HG03469 (cell line): ENCODE results near the gene CLEC2L.

Source experiments
- ATAC-seq: cut with Tn5 transposase; IDR thresholded peaks from one replicate; pipeline ENCODE4 v1.9.1; 2021; ENCODE audit warnings: mild to moderate bottlenecking, moderate library complexity, moderate number of reproducible peaks; ENCODE audit not compliant: unreplicated experiment

The CLEC2L gene

DNA sequence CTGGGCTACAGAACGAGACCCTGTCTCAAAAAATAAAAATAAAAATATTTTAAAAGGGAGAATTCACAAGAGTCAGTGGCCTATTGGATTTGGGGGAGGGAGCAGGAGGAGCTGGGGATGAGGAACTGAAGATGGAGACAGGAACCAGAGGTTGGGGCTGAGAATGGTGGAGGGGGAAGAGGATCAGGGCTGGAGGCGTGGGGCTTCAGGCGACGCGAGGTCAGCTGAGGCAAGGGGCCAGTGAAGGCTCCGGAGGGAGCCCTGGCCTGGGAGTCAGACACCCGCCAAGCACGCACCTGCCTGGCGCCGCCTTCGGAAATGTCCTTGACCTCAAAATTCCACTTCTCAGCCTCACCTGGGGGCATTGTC lies 671 bp upstream of the CLEC2L start:
- no peak for ATAC-seq

DNA sequence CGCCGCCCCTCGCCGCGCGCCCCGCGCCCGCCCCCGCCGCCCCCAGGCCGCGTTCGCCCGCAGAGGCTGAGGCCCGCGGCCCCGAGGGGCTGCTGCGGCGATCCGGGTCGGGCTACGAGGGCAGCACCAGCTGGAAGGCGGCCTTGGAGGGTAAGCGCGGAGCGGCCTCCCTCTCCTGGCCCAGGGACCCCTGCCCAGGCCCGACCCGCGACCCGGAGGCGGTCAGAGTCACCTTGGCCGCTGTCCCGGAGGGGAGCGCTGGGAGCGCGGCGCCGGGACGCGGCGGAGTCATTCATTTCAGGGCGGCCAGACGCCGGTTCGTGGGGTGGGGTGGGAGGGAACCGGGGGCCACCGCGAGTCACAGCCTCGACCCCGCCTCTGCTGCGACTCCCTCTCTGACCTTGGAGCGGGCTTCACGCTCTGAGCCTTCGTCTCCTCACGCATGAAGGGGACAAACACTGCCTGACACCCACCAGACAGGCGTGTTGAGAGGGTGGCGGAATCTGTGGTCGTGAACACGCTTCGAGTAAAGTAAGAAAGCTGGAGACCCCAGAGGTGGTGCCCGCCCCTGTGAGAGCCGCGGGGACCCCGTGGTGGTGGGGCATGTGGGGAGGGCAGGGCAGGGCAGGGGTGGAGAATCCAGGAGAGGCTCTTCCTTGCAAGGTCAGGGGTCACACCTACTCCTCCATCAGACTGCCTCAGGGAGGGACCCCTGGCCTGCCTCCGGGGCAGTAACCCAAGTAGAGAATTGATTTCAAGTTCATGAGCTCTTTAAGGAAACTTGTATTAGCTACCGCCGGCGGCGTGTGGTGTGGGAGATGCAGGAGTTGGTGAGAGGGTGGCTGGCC lies 707 bp downstream of the CLEC2L start:
- ATAC-seq: no peak

DNA sequence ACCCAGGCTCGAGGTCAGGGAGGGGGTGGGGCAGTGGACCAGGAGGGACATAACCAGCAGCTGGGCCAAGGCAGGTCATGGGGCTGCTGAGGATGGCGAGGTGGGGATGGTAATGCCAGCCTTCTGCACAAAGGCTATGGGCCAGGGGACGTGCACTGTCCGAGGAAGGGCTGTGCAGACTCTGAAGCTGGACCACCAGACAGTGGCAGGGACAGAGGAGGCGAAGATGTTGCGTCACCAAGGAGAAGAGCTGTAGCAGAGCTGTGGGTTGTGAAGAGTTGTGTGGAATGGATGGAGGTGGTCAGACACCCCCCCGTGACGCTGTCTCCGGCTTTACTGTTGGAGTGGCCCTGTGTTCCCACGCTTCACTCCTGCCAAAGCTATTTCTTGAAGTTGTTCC lies 1.8 kb downstream of the CLEC2L start:
- no peak for ATAC-seq

DNA sequence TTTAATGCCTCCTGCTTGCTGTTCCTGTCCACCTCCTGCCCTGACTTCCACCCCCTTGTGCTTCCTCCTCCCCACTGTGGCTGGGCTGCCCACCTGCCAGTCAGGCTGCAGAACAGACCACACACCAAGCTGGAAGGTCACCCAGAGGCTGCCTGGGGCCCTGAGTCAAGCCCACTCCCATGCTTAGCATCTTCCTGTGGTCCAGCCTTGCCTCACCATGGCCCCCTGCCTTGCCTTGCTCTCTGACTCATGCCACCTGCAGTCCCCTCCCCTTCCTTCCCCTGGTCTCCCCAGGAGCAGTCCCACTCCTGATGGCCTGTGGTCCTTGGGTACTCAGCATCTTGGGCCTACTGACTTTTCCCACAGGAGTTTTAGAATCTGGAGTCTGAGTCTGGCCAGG lies 2.3 kb downstream of the CLEC2L start:
- ATAC-seq: no peak

DNA sequence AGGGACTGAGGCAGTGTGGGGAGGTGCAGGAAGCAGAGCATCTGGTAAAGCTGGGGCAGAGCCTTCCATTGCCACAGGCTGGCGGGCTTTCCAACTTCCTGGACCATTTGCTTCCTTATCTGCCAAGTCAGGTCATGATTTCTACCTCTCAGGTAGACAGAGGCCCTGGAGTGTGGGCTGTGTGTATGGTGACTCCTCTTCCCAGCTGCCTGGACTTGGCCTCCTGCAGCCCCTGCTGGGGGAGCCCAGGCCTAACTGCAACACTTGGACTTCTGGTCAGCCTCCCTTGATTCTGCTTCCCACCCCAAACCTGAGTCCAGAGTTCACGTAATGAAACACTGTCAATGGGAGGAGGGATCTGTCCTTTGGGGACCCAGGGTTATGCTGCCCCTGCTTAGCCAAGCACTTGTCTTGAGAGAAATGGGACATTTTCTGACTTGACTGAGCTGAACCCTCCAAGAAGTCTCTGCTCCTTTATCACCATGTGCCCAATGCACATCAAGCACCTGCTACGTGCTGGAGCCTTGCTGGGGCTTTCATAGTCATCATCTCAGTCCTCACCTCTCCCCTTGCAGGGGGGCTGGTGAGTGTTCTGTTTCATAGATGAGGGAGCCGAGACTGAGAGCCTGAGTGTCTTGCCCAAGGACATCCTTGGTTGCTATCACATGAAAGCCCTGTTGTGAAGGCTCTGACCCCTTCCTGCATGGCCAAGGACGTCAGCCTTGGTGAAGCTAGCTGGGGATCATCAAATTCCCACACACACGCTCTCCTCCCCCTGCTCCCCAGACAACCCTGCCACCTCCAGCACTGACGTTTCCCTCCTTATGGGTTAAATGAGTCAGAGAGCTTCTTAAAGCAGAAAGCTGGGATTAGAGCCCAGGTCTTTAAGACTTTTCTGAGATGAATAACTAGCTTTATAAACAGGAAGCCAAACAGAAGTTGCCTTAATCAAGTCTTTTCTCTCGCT lies 3.4 kb downstream of the CLEC2L start:
- no peak for ATAC-seq

DNA sequence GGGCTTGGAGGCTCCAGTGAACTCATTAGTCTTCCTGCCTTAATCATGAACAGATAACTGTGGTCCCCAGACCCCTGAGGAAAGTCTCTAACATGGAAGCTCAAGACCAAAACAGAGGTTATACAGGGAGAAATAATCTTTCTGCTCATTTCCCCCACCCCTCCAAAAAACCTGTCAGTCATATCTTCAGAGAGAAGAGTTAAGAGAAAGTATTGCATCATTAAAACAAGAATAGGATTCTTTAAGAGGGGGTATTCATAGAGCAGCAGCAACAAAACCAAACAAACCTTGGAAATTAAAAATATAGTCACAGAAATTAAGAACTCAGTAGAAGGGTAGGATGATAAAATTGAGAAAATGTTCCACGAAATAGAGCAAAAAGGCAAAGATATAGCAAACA lies 7.6 kb downstream of the CLEC2L start:
- ATAC-seq: no peak

DNA sequence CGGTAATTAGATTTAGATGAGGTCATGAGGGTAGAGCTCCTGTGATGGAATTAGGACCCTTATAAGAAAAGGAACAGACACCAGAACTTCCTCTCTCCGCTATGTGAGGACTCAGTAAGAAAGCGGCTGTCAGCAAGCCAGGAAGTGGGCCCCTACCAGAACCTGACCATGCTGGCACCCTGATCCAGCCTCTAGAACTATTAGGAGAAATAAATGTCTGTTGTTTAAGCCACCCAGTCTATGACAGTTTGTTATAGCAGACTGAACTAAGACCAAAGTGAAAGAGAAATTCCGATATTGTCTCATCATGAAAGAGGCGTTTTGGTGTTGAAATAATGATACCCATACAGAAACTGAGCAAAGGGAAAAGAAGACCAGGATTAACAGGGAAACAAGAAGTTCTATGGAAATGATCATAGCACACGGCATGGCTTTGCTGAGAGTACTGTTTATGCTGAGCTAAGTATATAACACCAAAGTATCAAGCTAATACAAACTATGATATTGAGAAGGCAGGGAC lies 9.2 kb downstream of the CLEC2L start:
- no peak for ATAC-seq

DNA sequence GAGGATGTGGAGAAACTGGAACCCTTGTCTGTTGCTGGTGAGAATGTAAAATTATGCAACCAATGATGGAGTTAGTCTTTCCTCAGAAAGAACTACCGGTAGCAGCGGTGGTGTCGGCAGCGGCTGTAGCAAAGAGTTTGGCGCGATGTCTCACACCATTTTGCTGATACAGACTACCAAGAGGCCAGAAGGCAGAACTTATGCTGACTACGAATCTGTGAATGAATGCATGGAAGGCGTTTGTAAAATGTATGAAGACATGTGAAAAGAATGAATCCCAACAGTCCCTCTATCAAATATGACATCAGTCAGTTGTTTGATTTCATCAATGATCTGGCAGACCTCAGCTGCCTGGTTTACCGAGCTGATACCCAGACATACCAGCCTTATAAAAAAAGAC lies 10.6 kb downstream of the CLEC2L start:
- no peak for ATAC-seq

DNA sequence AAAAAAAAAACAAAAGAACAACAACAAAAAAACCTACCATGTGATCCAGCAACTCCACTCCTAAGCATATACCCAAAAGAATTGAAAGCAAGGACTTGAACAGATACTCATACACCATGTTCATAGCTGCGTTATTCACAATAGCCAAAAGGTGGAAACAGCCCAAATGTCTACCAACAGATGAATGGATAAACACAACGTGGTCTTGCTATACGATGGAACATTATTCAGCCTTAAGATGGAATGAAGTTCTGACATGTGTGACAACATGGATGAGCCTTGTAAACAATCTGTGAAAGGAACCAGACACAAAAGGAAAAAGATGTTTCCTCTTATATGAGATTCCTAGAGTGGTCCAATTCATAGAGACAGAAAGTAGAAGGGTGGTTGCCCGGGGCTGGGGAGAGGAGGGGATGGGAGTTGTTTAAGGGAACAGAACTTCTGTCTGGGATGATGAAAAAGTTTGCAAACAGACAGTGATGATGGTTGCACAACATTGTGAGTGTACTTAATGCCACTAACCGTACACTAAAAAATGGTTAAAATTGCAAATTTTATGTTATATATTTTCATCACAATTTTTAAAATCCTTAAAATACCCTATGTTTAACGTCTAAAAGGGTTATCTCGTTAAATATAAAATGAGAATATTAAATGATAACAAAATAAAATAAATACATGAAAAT lies 11.6 kb downstream of the CLEC2L start:
- ATAC-seq: no peak

DNA sequence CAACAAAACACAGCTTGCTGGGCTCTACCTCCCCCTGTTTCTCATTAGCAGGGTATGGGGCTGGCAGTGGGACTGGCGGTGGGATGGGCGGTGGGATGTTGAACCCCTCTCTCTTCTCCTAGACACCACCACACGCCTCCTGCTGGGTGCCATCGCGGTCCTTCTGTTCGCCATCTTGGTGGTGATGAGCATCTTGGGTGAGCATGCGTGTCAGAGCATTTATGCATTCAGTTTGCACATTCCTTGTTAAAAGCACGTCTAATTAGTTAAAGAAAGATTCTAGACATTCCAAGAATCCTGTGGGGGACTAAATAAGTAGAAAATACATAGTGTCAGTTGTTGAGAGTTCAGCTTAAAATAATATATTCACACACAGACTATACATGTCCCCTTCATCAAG lies 12.7 kb downstream of the CLEC2L start:
- ATAC-seq: no peak

DNA sequence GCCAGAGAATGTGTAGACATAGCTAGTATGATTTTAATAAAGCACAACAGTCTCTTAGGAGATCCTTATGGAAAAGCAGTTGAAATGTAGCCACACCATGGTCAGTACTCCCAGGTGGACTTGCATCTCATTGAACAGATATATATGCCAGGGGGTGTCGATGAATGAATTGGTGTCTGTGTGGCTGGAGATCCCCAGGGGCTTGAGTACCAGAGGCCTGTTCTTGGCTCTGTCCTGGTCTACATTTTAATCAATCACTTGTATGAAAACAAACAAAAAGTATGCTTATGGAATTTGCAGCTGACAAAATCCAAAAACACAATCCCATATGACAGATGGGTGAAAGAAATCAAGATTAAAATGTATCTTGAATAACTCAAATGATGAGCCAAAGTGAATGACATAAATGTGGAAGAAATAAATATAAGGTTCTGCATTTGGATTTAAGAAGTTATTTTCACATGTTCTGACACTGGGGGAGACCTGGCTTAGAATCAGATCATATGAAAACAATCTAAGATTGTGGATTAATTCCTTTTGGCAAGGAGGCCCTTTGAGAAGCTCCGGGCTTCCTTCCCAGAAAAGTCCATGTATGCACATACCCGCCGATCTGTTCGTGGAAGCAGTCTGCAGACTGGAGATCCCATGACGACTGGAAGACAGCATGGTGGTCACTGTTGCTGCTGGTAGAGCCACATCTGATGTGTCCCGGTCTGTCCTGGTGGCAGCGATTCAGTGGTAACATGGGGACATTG lies 15.6 kb downstream of the CLEC2L start:
- no peak for ATAC-seq

DNA sequence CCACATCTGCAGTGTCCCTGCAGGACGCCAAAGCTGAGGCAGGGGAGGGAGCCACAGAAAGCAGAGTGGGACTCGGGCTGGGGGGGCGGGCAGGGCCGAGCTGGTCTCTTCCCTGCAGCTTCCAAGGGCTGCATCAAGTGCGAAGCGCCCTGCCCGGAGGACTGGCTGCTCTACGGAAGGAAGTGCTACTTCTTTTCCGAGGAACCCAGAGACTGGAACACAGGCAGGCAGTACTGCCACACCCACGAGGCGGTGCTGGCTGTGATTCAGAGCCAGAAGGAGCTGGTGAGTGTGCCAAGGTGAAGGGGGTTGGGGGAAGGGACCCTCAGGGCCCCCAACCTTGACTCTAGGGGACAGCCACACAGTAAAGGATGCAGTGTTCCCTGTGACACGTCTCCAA lies 16.7 kb downstream of the CLEC2L start:
- ATAC-seq: no peak

DNA sequence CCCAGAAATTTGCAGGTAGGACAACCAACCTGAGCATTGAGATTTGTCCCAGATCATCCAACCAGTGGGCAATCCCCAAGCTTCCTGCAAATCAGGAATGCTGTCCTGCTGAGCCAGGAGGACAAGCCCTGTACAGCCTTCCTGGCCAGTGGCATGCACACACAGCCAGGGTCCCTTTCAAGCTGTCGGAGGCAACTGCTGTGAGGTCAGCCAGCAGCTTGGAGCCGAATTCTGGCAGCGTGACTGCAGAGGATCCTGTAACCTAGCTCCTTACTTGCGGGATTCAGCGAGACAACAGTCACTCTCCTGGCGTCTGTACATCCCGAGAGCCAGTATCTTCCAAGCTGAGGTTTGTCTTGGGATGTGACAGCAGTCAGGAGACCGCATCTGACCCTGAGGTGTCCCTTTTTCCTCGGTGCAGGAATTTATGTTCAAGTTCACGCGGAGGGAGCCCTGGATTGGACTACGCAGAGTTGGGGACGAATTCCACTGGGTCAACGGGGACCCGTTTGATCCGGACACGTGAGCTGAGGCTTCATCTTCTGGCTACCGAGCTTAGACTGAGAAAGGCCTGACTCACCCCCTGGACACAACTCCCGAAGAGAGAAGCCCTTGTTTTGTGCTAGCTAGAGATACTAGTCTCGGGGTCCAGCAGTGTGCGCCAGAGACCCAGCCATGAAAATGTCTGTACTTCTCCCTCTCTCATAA lies 18.3 kb downstream of the CLEC2L start:
- ATAC-seq: no peak

DNA sequence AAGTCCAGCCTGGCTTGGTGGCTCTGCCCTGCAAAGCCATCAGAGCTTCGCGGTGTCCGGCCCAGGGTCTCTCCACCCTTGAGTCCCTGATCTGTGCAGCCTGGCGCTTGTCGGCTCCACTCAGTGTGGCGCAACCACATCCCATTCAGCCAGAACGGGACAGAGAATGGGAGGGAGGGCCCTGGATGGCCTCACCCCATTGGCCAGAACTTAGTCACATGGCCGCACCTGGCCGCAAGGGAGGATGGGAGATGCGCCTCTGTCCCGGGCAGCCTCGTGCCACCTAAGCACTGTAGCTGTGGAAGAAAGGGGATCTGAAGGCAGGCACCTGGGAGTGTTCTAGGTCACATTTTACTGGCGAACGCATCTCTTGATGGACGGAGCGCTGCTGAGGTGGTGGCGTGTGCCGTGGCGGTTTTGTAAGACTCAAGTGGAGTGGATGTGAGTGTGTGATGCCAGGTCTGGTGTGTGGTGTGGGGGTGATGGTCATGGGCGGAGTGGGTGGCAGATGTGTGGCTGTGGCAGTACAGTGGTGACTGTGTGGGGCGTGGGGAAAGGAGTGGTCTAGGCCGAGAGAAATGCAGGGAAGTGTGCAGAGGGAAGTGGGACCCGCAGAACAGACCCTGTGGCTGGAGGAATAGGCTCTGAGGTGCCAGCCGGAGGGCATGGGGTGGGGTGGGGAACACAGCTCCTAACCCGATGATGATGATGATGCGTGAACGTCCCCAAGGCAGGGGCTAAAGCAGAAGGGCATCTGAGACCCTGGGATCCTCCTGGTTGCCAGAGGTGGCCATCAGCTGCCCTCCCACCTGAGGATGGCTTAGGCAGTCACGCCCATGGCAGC lies 19.0 kb downstream of the CLEC2L start:
- no peak for ATAC-seq

DNA sequence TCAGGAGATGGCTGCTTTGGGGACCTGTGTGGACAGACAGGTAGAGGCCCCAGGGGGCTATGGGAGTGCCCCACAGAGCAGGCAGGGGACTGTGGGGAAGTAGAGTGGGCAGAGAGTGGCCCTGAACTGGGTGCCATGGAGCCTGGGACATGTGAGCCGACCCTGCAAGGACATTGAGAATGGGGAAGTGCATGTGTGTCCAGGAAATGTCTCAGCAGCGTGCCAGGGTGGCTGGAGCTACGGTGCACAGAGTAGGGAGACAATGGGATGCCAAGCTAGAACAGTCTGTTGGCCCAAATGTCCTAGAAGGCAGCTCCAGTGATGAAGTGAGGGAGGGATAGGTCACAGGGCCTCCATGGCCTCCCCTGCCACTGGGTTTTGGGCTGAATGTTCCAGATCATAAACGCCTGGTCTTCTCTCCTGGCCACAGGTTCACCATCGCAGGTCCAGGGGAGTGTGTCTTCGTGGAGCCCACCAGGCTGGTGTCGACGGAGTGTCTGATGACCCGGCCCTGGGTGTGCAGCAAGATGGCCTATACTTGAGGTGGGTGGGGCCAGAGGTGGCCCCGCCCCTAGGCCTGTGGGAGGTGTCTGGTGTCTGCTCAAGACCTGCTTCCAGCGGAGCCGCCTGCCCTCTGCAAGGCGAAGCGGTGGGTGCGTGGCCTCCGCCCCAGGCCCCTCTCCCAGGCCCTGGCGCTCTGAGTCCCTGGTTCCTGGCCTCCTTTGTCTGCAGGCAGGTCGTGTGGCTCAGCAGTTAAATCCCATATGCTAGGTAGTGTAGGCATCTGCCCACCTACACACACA lies 20.5 kb downstream of the CLEC2L start:
- ATAC-seq: no peak

DNA sequence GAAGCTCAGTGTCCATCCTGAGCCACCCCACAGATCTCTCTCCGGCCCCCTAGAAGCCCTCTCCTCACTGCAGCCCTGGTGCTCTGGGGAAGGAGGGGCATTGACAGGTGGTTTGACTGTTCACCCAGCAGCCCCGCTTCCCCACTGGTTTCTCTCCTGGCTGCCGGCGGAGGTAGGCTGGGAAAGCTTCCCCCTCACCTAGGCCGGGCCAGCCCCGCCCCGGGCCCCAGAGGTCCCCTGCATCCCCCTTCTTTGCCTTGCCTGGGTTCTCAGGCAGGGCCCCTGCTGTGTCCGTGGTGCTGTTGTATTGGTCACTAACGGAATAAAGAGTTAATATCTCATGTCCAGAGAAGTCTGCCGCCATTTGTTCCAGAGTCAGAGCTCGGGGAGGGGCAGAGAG lies 21.2 kb downstream of the CLEC2L start:
- ATAC-seq: no peak

DNA sequence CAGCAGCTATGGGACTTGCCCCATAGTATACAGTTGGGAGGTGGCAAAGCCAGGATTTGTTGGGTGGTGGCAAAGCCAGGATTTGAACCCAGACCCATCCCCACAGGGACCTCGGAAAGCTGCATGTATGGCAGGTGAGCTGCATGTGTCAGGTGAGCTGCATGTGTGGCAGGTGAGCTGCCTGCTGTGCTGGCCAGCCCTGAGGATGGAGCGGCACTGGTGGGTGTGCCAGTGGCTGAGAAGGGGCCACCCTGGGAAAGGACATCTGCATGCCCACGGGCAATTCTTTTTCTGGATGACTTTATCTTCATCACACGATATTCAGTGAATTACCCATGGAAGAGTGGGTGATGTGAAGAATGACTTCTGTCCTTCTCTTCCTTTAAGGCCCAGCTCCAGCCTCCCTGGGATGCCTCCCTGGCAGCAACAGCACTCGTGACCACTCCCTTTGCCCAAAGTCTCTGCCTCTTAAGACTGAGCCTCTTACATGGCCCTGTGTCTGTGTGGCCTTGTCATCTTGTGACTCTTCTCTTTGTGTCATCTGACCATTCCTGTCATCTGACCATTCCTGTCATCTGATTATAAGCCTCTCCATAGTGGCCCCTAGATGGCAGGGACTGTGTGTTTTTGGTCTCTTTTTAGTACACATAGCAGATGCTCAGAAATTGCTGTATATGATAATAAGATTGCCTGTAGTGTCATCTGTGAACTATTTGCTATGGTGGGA lies 25.0 kb downstream of the CLEC2L start:
- ATAC-seq: no peak
